Measurements from ENCODE around the gene TAF11L3.
"Not testable (repeated sequence)": the region's sequence is repeated elsewhere in the genome, so short reads cannot be mapped to it uniquely, and the experiment has no call there.

The TAF11L3 gene

GRCh38 chr5:17497446-17497845, 20.7 kb upstream of the TAF11L3 start:
- Histone ChIP-seq H3K9ac (ENCODE audit: low read depth, low read length) (no peak overlapping the region), H3K4me1 (ENCODE audit: control insufficient read depth, insufficient read depth, low read length) (no peaks in the 10 kb centered on the region), H3K27me3 (ENCODE audit: control insufficient read depth, insufficient read depth, low read length) (no peaks in the 10 kb centered on the region), H3K36me3 (ENCODE audit: control insufficient read depth, insufficient read depth, low read length) (no peaks in the 10 kb centered on the region), H3K27ac (ENCODE audit: low read depth, low read length) (no peak overlapping the region), H3K9me3 (ENCODE audit: control insufficient read depth, insufficient read depth, low read length) (no peaks in the 10 kb centered on the region), H3K4me3 (ENCODE audit: low read depth, low read length) (no peak overlapping the region)

DNA sequence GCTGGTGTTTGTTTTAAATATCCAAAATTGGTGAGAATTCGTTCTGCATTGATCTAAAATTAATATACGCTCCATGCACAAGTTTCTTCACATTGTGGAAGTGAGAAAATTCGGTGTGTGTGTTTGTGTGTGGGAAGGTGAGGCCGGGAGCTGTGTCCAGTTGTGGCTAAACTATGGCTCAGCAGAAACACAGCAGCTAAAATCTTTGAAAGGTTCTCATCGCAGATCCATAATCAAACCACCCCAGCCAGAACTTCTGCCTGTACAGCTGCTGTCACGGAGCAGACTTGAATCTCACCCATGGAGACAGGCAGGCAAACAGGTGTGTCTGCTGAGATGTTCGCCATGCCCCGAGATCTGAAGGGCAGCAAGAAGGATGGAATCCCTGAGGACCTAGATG, 20.2 kb upstream of the TAF11L3 start, which contains the start of gene TAF11L2:
Gene TAF11L2, plus strand, starts transcription at position 301 of the 400 bp plus-strand sequence.
- H3K27me3 ChIP-seq (ENCODE audit: control insufficient read depth, insufficient read depth, low read length); H3K9me3 ChIP-seq (ENCODE audit: control insufficient read depth, insufficient read depth, low read length); H3K9ac ChIP-seq (ENCODE audit: low read depth, low read length); H3K4me3 ChIP-seq (ENCODE audit: low read depth, low read length); H3K4me1 ChIP-seq (ENCODE audit: control insufficient read depth, insufficient read depth, low read length); H3K36me3 ChIP-seq (ENCODE audit: control insufficient read depth, insufficient read depth, low read length); H3K27ac ChIP-seq (ENCODE audit: low read depth, low read length): not testable (repeated sequence)

DNA sequence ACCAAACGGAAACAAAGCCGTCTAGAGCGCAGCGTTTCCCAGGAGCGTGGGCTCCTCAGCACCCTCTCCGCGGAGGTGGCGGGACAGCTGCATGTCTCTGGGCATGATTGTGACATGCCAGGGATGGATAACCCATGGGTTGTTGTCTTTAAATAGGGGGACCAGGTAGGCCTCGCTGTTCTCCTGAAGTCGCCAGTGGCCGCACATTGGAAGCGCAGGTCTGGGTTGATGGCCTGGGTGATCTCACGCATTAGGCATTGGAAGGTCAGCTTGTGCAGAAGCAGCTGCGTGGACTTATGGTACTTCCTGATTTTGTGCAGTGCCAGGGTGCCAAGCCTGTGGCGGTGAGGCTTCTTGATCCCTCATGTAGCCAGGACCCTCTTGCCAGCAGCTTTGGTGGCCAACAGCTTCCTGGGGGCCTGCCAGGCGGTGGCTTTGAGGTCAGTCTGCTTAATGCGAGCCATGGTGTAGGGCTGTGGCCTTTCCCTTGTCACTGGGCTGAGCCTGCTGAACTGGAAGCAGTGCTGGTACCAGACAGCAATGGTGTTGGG, 6.3 kb upstream of the TAF11L3 start:
- H3K9ac ChIP-seq (ENCODE audit: low read depth, low read length): no peak overlapping the region
- H3K27me3 ChIP-seq (ENCODE audit: control insufficient read depth, insufficient read depth, low read length): no peaks in the 10 kb centered on the region
- H3K9me3 ChIP-seq (ENCODE audit: control insufficient read depth, insufficient read depth, low read length): no peaks in the 10 kb centered on the region
- no peaks in the 10 kb centered on the region for H3K4me1 ChIP-seq (ENCODE audit: control insufficient read depth, insufficient read depth, low read length)
- H3K4me3 ChIP-seq (ENCODE audit: low read depth, low read length): no peak overlapping the region
- H3K36me3 ChIP-seq (ENCODE audit: control insufficient read depth, insufficient read depth, low read length): no peaks in the 10 kb centered on the region
- H3K27ac ChIP-seq (ENCODE audit: low read depth, low read length): no peak overlapping the region

DNA sequence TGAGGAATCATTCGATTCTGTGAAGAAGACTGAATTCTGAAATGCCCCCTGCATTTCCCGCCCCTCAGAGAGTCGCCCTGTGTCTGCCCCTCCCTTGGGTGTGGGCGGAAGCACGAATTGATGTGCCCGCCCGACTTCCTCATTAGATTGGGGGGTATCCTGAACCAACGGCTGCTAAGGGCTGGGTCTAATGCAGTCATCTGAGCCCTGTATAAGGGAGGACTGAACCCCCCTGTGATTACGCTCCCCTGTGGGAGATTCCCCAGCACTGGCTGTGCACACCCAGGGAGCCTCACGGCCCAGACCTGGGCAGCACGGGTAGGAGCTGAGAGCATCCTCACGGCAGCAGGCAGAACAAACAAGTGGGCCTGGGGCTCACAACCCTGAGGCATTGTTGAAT, 641 bp upstream of the TAF11L3 start:
- not testable (repeated sequence) for H3K36me3 ChIP-seq (ENCODE audit: control insufficient read depth, insufficient read depth, low read length); H3K4me1 ChIP-seq (ENCODE audit: control insufficient read depth, insufficient read depth, low read length); H3K9ac ChIP-seq (ENCODE audit: low read depth, low read length); H3K27ac ChIP-seq (ENCODE audit: low read depth, low read length); H3K27me3 ChIP-seq (ENCODE audit: control insufficient read depth, insufficient read depth, low read length); H3K9me3 ChIP-seq (ENCODE audit: control insufficient read depth, insufficient read depth, low read length); H3K4me3 ChIP-seq (ENCODE audit: low read depth, low read length)

DNA sequence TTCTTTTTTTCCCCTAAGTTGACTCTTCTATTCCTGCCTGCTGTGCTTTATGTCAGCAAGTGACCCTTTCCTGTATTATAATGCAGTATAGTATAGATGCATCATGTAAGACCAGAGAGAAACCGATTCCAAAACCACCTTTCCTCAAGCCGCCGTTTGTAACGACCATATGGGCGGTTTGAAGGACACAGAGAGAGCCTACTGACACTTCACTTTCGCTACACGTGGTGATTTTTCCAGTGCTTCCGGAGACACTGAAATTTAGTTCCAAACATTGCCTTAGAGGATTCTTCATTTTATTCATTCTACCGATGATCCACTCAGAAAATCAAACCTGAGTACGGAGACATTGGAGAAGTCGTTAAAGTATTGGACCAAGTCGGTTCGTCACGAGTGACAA, 1.3 kb downstream of the TAF11L3 start:
- H3K27me3 ChIP-seq (ENCODE audit: control insufficient read depth, insufficient read depth, low read length); H3K36me3 ChIP-seq (ENCODE audit: control insufficient read depth, insufficient read depth, low read length); H3K27ac ChIP-seq (ENCODE audit: low read depth, low read length); H3K9me3 ChIP-seq (ENCODE audit: control insufficient read depth, insufficient read depth, low read length); H3K4me1 ChIP-seq (ENCODE audit: control insufficient read depth, insufficient read depth, low read length); H3K9ac ChIP-seq (ENCODE audit: low read depth, low read length); H3K4me3 ChIP-seq (ENCODE audit: low read depth, low read length): not testable (repeated sequence)

DNA sequence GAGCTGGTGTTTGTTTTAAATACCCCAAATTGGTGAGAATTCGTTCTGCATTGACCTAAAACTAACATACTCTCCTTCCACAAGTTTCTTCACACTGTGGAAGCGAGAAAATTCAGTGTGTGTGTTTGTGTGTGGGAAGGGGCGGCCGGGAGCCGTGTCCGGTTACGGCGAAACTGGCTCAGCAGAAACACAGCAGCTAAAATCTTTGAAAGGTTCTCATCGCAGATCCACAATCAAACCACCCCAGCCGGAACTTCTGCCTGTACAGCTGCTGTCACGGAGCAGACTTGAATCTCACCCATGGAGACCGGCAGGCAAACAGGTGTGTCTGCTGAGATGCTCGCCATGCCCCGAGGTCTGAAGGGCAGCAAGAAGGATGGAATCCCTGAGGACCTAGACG, 3.3 kb downstream of the TAF11L3 start, which contains the start of gene TAF11L4:
Gene TAF11L4, plus strand, starts transcription at position 301 of the 400 bp plus-strand sequence.
- H3K9ac ChIP-seq (ENCODE audit: low read depth, low read length); H3K4me3 ChIP-seq (ENCODE audit: low read depth, low read length); H3K36me3 ChIP-seq (ENCODE audit: control insufficient read depth, insufficient read depth, low read length); H3K27me3 ChIP-seq (ENCODE audit: control insufficient read depth, insufficient read depth, low read length); H3K9me3 ChIP-seq (ENCODE audit: control insufficient read depth, insufficient read depth, low read length); H3K27ac ChIP-seq (ENCODE audit: low read depth, low read length); H3K4me1 ChIP-seq (ENCODE audit: control insufficient read depth, insufficient read depth, low read length): not testable (repeated sequence)

GRCh38 chr5:17524935-17525334, 6.8 kb downstream of the TAF11L3 start, which contains the start of gene TAF11L5:
TAF11L5 (plus strand) TSS chr5:17525235.
- not testable (repeated sequence) for H3K9me3 ChIP-seq (ENCODE audit: control insufficient read depth, insufficient read depth, low read length); H3K9ac ChIP-seq (ENCODE audit: low read depth, low read length); H3K4me3 ChIP-seq (ENCODE audit: low read depth, low read length); H3K27ac ChIP-seq (ENCODE audit: low read depth, low read length); H3K4me1 ChIP-seq (ENCODE audit: control insufficient read depth, insufficient read depth, low read length); H3K27me3 ChIP-seq (ENCODE audit: control insufficient read depth, insufficient read depth, low read length); H3K36me3 ChIP-seq (ENCODE audit: control insufficient read depth, insufficient read depth, low read length)

- H3K27ac ChIP-seq (ENCODE audit: low read depth, low read length); H3K4me1 ChIP-seq (ENCODE audit: control insufficient read depth, insufficient read depth, low read length); H3K9ac ChIP-seq (ENCODE audit: low read depth, low read length); H3K27me3 ChIP-seq (ENCODE audit: control insufficient read depth, insufficient read depth, low read length); H3K36me3 ChIP-seq (ENCODE audit: control insufficient read depth, insufficient read depth, low read length); H3K4me3 ChIP-seq (ENCODE audit: low read depth, low read length); H3K9me3 ChIP-seq (ENCODE audit: control insufficient read depth, insufficient read depth, low read length): not testable (repeated sequence)
Observed at GRCh38 chr5:17526504-17526903, 8.3 kb downstream of the TAF11L3 start.

DNA sequence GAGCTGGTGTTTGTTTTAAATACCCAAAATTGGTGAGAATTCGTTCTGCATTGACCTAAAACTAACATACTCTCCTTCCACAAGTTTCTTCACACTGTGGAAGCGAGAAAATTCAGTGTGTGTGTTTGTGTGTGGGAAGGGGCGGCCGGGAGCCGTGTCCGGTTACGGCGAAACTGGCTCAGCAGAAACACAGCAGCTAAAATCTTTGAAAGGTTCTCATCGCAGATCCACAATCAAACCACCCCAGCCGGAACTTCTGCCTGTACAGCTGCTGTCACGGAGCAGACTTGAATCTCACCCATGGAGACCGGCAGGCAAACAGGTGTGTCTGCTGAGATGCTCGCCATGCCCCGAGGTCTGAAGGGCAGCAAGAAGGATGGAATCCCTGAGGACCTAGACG, 10.2 kb downstream of the TAF11L3 start, which contains the start of gene TAF11L6:
Gene TAF11L6, plus strand, starts transcription at position 301 of the 400 bp plus-strand sequence.
- H3K9me3 ChIP-seq (ENCODE audit: control insufficient read depth, insufficient read depth, low read length); H3K4me3 ChIP-seq (ENCODE audit: low read depth, low read length); H3K27ac ChIP-seq (ENCODE audit: low read depth, low read length); H3K27me3 ChIP-seq (ENCODE audit: control insufficient read depth, insufficient read depth, low read length); H3K4me1 ChIP-seq (ENCODE audit: control insufficient read depth, insufficient read depth, low read length); H3K36me3 ChIP-seq (ENCODE audit: control insufficient read depth, insufficient read depth, low read length); H3K9ac ChIP-seq (ENCODE audit: low read depth, low read length): not testable (repeated sequence)

All from HUES48 (cell line).